K562 (cell line): ENCODE measurements around the gene RPAP2. TPM values are rescaled to one million over a fixed set of nuclear protein-coding genes. Genes with fewer than 3 reads are reported as not detected.

ENCODE experiments used
- ATAC-seq: fragments of 200-7000 bp; cut with Tn5 transposase; 3 replicates; pipeline ENCODE4 v1.9.1; 2020; ENCODE audit warnings: moderate library complexity
- BruUV-seq: library from RNA; stranded (reverse); fragments of 400-500 nt; replicated peaks from 2 replicates; lab custom pipeline; 2021; lab: Mats Ljungman, UMichigan
- CTCF ChIA-PET: fragments of 300-600 bp; formaldehyde crosslinking; extraction: SDS; loops from one replicate; lab custom pipeline; 2021; ENCODE audit warnings: low intra/inter-chr PET ratio; lab: Yijun Ruan, JAX
- POLR2A ChIA-PET: fragments of 300-600, 350-650 bp; sonication (Branson Sonifier 250); formaldehyde crosslinking; extraction: SDS; loops from one replicate; lab custom pipeline; 2021; ENCODE audit warnings: antibody characterized with exemption, inconsistent platforms; lab: Yijun Ruan, JAX
- DNase-seq, 4 experiments: peaks; one replicate each; pipeline versions ENCODE4 v3.0.0 to v3.0.0-alpha.2; 2011 to 2018; ENCODE audit warnings: low spot score in 3 of 4, mixed read lengths in 3 of 4; ENCODE audit errors: extremely low read depth in 1 of 4
- FAIRE-seq: peaks from 2 replicates; lab custom pipeline; 2011; peaks lifted over from hg19 to GRCh38; lab: Jason Lieb, UNC
- H2AFZ ChIP-seq: 2 replicates; pipeline ENCODE4 v1.6.0; 2011; ENCODE audit warnings: low read depth, low read length, control low read depth, inconsistent platforms
- H3K27ac ChIP-seq: fragments of 200-600 bp; 3 replicates; pipeline ENCODE4 v1.8.0; 2011; ENCODE audit warnings: low read depth, mild to moderate bottlenecking, control low read depth, inconsistent platforms, low read length, moderate library complexity, mixed read lengths; ENCODE audit errors: extremely low read depth
- H3K27me3 ChIP-seq, 2 experiments: fragments of 300-600 bp in 1 of 2; 2 replicates in 1 of 2; 3 replicates in 1 of 2; pipeline versions ENCODE4 v1.6.0 to v1.8.0; 2011; ENCODE audit warnings: inconsistent platforms in 2 of 2, low read length in 2 of 2, mild to moderate bottlenecking in 1 of 2, mixed read lengths in 1 of 2, moderate library complexity in 1 of 2; ENCODE audit not compliant: control insufficient read depth in 2 of 2, insufficient read depth in 2 of 2
- H3K36me3 ChIP-seq: fragments of 300-600 bp; 3 replicates; pipeline ENCODE4 v1.8.0; 2011; ENCODE audit warnings: mild to moderate bottlenecking, low read length, inconsistent platforms; ENCODE audit not compliant: control insufficient read depth, insufficient read depth
- H3K4me1 ChIP-seq, 2 experiments: fragments of 200-600 bp in 1 of 2; replicated peaks in 1 of 2; 2 replicates in 1 of 2; 3 replicates in 1 of 2; pipeline versions ENCODE4 v1.5.1 to v1.8.0; 2011; ENCODE audit warnings: inconsistent platforms in 2 of 2, low read length in 2 of 2, mild to moderate bottlenecking in 1 of 2, mixed read lengths in 1 of 2, moderate library complexity in 1 of 2; ENCODE audit not compliant: control insufficient read depth in 2 of 2, insufficient read depth in 2 of 2
- H3K4me2 ChIP-seq: 2 replicates; pipeline ENCODE4 v1.6.1; 2011; ENCODE audit warnings: low read length, control low read depth, inconsistent platforms, mixed read lengths; ENCODE audit not compliant: insufficient read depth
- H3K4me3 ChIP-seq: fragments of 200-600 bp; sonication (generic), shearing (Covaris generic); 2 replicates; pipeline ENCODE4 v1.5.1; 2016; ENCODE audit warnings: control low read depth, inconsistent platforms
- H3K79me2 ChIP-seq: fragments of 200-600 bp; 3 replicates; pipeline ENCODE4 v1.8.0; 2011; ENCODE audit warnings: low read length, inconsistent platforms; ENCODE audit not compliant: control insufficient read depth, insufficient read depth
- H3K9ac ChIP-seq, 2 experiments: 2 replicates each; pipeline versions ENCODE4 v1.6.0 to v1.6.1; 2011; ENCODE audit warnings: low read depth in 2 of 2, low read length in 2 of 2, control low read depth in 1 of 2, inconsistent platforms in 1 of 2, mild to moderate bottlenecking in 1 of 2, mixed read lengths in 1 of 2; ENCODE audit not compliant: insufficient read depth in 1 of 2
- H3K9me1 ChIP-seq: one replicate; pipeline ENCODE4 v1.6.0; 2011; ENCODE audit warnings: inconsistent platforms, mild to moderate bottlenecking, low read length, moderate library complexity; ENCODE audit not compliant: control insufficient read depth, insufficient read depth
- H3K9me3 ChIP-seq: replicated peaks from 2 replicates; pipeline ENCODE4 v1.5.1; 2011; ENCODE audit warnings: low read depth, low read length, inconsistent platforms; ENCODE audit not compliant: control insufficient read depth, insufficient read depth
- H4K20me1 ChIP-seq: replicated peaks from 2 replicates; pipeline ENCODE4 v1.6.1; 2011; ENCODE audit warnings: low read length, inconsistent platforms, mixed read lengths; ENCODE audit not compliant: control insufficient read depth, insufficient read depth
- ARID1B ChIP-seq: fragments of 450-650 bp; IDR thresholded peaks from 2 replicates; pipeline ENCODE4 v1.6.1; 2016; ENCODE audit warnings: antibody characterized with exemption, mild to moderate bottlenecking, inconsistent platforms
- ATF1 ChIP-seq, 2 experiments: fragments of 450-650 bp in 1 of 2; IDR thresholded peaks; 2 replicates each; pipeline ENCODE4 v1.6.1; 2016; ENCODE audit warnings: missing compliant biosample characterization in 1 of 2, missing genetic modification characterization in 1 of 2
- CTBP1 ChIP-seq: fragments of 450-650 bp; IDR thresholded peaks from 2 replicates; pipeline ENCODE4 v1.6.1; 2016; ENCODE audit warnings: borderline replicate concordance
- ELF2 ChIP-seq: fragments of 250-450 bp; sonication (Bioruptor Pico); IDR thresholded peaks from 2 replicates; pipeline ENCODE4 v1.5.0; 2021; ENCODE audit warnings: mild to moderate bottlenecking
- ETV1 ChIP-seq: fragments of 450-650 bp; conservative IDR thresholded peaks from 2 replicates; pipeline ENCODE4 v1.6.1; 2016; ENCODE audit warnings: missing genetic modification characterization, control low read depth, low read depth, missing compliant biosample characterization
- HDAC1 ChIP-seq, 2 experiments: fragments of 450-650 bp; IDR thresholded peaks; 2 replicates each; pipeline ENCODE4 v1.6.1; 2016 to 2017; ENCODE audit warnings: inconsistent platforms in 1 of 2, mild to moderate bottlenecking in 1 of 2, moderate library complexity in 1 of 2
- HMGN3 ChIP-seq: IDR thresholded peaks from 2 replicates; pipeline ENCODE4 v1.6.1; 2011; ENCODE audit warnings: borderline replicate concordance, low read depth, mild to moderate bottlenecking, mixed read lengths, low read length; ENCODE audit not compliant: insufficient read length; ENCODE audit errors: extremely low read depth
- RBM17 ChIP-seq: fragments of 200-400 bp; formaldehyde crosslinking; IDR thresholded peaks from 2 replicates; pipeline ENCODE4 v1.6.1; 2017; ENCODE audit warnings: low read depth, mild to moderate bottlenecking, low read length, borderline replicate concordance
- RBM22 ChIP-seq: fragments of 200-400 bp; formaldehyde crosslinking; IDR thresholded peaks from 2 replicates; pipeline ENCODE4 v1.6.1; 2018; ENCODE audit warnings: low read length, low read depth; ENCODE audit not compliant: poor library complexity, severe bottlenecking
- RFX1 ChIP-seq: fragments of 450-650 bp; IDR thresholded peaks from 2 replicates; pipeline ENCODE4 v1.6.1; 2016; ENCODE audit warnings: mild to moderate bottlenecking, moderate library complexity
- TGIF2 ChIP-seq: sonication (generic); formaldehyde crosslinking; IDR thresholded peaks from 2 replicates; pipeline ENCODE4 v1.8.1; 2022; ENCODE audit warnings: mild to moderate bottlenecking, missing genetic modification reagents, moderate library complexity
- WGBS: fragments of 100-300 bp; shearing (Covaris generic); methylation state at CpG from one replicate; pipeline ENCODE4 v1.1.6; 2016; ENCODE audit warnings: low coverage, mixed read lengths; ENCODE audit not compliant: insufficient coverage; ENCODE audit errors: missing lambda C conversion rate; 5-methylcytosine and 5-hydroxymethylcytosine counted together
- in situ Hi-C: fragments of 300-500 bp; cut with MboI; formaldehyde crosslinking; loops from 4 replicates; pipeline ENCODE4 v1.15.0; 2018; ENCODE audit warnings: inconsistent platforms, mixed read lengths
- intact Hi-C: fragments of 100-400 bp; cut with micrococcal nuclease; formaldehyde crosslinking; loops from 2 replicates; pipeline ENCODE4 v1.14.2; 2022
- polyA plus RNA-seq, 8 experiments: library from polyadenylated mRNA; depleted of rRNA in 4 of 8; stranded (reverse) in 5 of 8; unstranded in 3 of 8; fragments of >200 nt; fragmentation: Nextera tagmentation in 2 of 8; fragmentation: Illumina TruSeq in 1 of 8; extraction: Ambion mirVana in 2 of 8; extraction: Trizol in 1 of 8; gene quantifications; 2 replicates each; pipeline versions ENCODE4 v1.2.1 to v1.2.3, GENCODE V29; 2011 to 2014; ENCODE audit warnings: inconsistent platforms in 1 of 8, missing spikeins in 1 of 8
- total RNA-seq, 7 experiments: library from RNA; depleted of rRNA in 6 of 7; stranded (reverse); fragments of >200 nt in 6 of 7; fragmentation: Illumina TruSeq in 2 of 7; extraction: Trizol in 2 of 7; gene quantifications; 2 replicates each; pipeline versions ENCODE4 v1.2.1 to v1.2.3, GENCODE V29; 2011 to 2021; ENCODE audit warnings: low replicate concordance in 1 of 7
- TF ChIP-seq, protein P1 (sequence below): fragments of 450-650 bp; formaldehyde crosslinking; IDR thresholded peaks from 2 replicates; pipeline ENCODE4 v1.4.0; 2020; ENCODE audit warnings: mild to moderate bottlenecking, moderate library complexity

Gene RPAP2
- total and polyA plus RNA-seq, 9 of the 15 experiments (the other 6 are each of a cell fraction or from before 2014, with no cell fraction given): 6.2 to 41.7 (median 28.7) TPM

- TF ChIP-seq ELF2 (no peak), TGIF2 (CRISPR knock-in tag) (no peak), RFX1 (no peak), HDAC1 (IDR thresholded peaks at IDR 0.05) (no peak), ATF1 (CRISPR knock-in tag; IDR thresholded peaks at IDR 0.05) (no peak), ATF1 (tag; IDR thresholded peaks at IDR 0.05) (no peak), RBM17 (no peak)
- TF ChIP-seq, protein P1, sequence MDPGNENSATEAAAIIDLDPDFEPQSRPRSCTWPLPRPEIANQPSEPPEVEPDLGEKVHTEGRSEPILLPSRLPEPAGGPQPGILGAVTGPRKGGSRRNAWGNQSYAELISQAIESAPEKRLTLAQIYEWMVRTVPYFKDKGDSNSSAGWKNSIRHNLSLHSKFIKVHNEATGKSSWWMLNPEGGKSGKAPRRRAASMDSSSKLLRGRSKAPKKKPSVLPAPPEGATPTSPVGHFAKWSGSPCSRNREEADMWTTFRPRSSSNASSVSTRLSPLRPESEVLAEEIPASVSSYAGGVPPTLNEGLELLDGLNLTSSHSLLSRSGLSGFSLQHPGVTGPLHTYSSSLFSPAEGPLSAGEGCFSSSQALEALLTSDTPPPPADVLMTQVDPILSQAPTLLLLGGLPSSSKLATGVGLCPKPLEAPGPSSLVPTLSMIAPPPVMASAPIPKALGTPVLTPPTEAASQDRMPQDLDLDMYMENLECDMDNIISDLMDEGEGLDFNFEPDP: no peak
- TF ChIP-seq, all 486 proteins: peak for 0
Observed at GRCh38 chr1:92409946-92410549, 111.2 kb downstream of the RPAP2 start (continued).

- no peaks in the 10 kb centered on the region for H3K27me3 ChIP-seq
- H3K27ac ChIP-seq: no peak overlapping the region
- peak in 2 of 4 experiments; percentile 35 to 41 for DNase-seq
- H3K9me1 ChIP-seq: no peaks in the 10 kb centered on the region
- no peaks in the 10 kb centered on the region for H3K79me2 ChIP-seq
- H3K9ac ChIP-seq: no peak overlapping the region; a peak in 1 of 4 replicates
- peak; percentile 42 for FAIRE-seq
- ChIA-PET CTCF (no interaction called here), POLR2A (interaction anchor here (0.7 to 1.3 kb wide), 4 partner anchors 8 to 33 kb away, joined by 3 to 7 read pairs (median 4); no protein-coding TSS in a partner anchor)
- H3K4me2 ChIP-seq: no peak overlapping the region; the same call in 1 of the 2 replicates
- peaks cover 3 to 11% of the 10 kb centered on the region in 2 experiments; a peak in 4 of 5 replicates for H3K4me1 ChIP-seq
- peak overlapping the region; percentile 62; the same call in 1 of the 2 replicates for H2AFZ ChIP-seq
- in situ Hi-C loops (no loop called here), intact Hi-C loops (no loop called here)
- H3K36me3 ChIP-seq: no peaks in the 10 kb centered on the region
- 2% methylated on average over 3 of the region's 3 CpGs for WGBS
- peak; percentile 22; the same call in 1 of the 2 replicates for TF ChIP-seq ARID1B
- TF ChIP-seq HMGN3: no peak
- TF ChIP-seq RBM22: no peak
- peak; percentile 32; the same call in 1 of the 2 replicates for TF ChIP-seq CTBP1
- TF ChIP-seq ETV1 (tag): peak; percentile 71
- BruUV-seq: no TSS peak
- ATAC-seq: peak; percentile 90
- H3K9me3 ChIP-seq: no peaks in the 10 kb centered on the region
- no peak overlapping the region for H3K4me3 ChIP-seq
- no peaks in the 10 kb centered on the region for H4K20me1 ChIP-seq
Observed at GRCh38 chr1:92410706-92411105, 111.8 kb downstream of the RPAP2 start.
